HepG2 (cell line): ENCODE data around the gene DDIT4. TPM values are rescaled to one million over a fixed set of nuclear protein-coding genes. Genes with fewer than 3 reads are reported as not detected.

Experiments
- ATAC-seq: fragments of 200-7000 bp; cut with Tn5 transposase; 3 replicates; pipeline ENCODE4 v1.9.1; 2020; ENCODE audit warnings: mild to moderate bottlenecking, moderate library complexity
- BruUV-seq: library from RNA; stranded (reverse); fragments of 400-500 nt; replicated peaks from 2 replicates; lab custom pipeline; 2021; lab: Mats Ljungman, UMichigan
- CTCF ChIA-PET: fragments of 300-600 bp; formaldehyde crosslinking; extraction: SDS; loops from one replicate; lab custom pipeline; 2021; ENCODE audit warnings: low total read pairs, inconsistent platforms, low intra/inter-chr PET ratio; lab: Yijun Ruan, JAX
- POLR2A ChIA-PET: fragments of 350-600 bp; sonication (Branson Sonifier 250); formaldehyde crosslinking; loops from one replicate; lab custom pipeline; 2020; ENCODE audit warnings: antibody characterized with exemption, inconsistent platforms; lab: Yijun Ruan, JAX
- DNase-seq: peaks from one replicate; pipeline ENCODE4 v3.0.0-alpha.2; 2015; ENCODE audit warnings: low spot score
- FAIRE-seq: peaks from 3 replicates; lab custom pipeline; 2011; peaks lifted over from hg19 to GRCh38; lab: Jason Lieb, UNC
- H2AFZ ChIP-seq: one replicate; pipeline ENCODE4 v1.6.1; 2011; ENCODE audit warnings: low read length, inconsistent platforms
- H3K27ac ChIP-seq: fragments of 300-600 bp; 3 replicates; pipeline ENCODE4 v1.8.0; 2011; ENCODE audit warnings: mixed run types, mild to moderate bottlenecking, mixed read lengths, low read length, inconsistent platforms; ENCODE audit not compliant: insufficient read depth; ENCODE audit errors: extremely low read length
- H3K27me3 ChIP-seq, 2 experiments: fragments of 200-600 bp in 1 of 2; 2 replicates in 1 of 2; 3 replicates in 1 of 2; pipeline versions ENCODE4 v1.6.0 to v1.8.0; 2011; ENCODE audit warnings: low read length in 2 of 2, mild to moderate bottlenecking in 2 of 2, moderate library complexity in 2 of 2, inconsistent platforms in 1 of 2; ENCODE audit not compliant: insufficient read depth in 2 of 2, control insufficient read depth in 1 of 2
- H3K36me3 ChIP-seq, 2 experiments: fragments of 200-600 bp in 1 of 2; replicated peaks in 1 of 2; 2 replicates in 1 of 2; 3 replicates in 1 of 2; pipeline versions ENCODE4 v1.5.1 to v1.8.0; 2011; ENCODE audit warnings: low read length in 2 of 2, inconsistent platforms in 1 of 2; ENCODE audit not compliant: insufficient read depth in 2 of 2, control insufficient read depth in 1 of 2
- H3K4me1 ChIP-seq: 2 replicates; pipeline ENCODE4 v1.5.1; 2012; ENCODE audit warnings: low read length, inconsistent platforms; ENCODE audit not compliant: insufficient read depth
- H3K4me2 ChIP-seq: 2 replicates; pipeline ENCODE4 v1.6.0; 2011; ENCODE audit warnings: low read depth, low read length, inconsistent platforms
- H3K4me3 ChIP-seq, 3 experiments: fragments of 200-600 bp in 1 of 3; sonication (generic), shearing (Covaris generic) in 1 of 3; replicated peaks in 1 of 3; 2 replicates each; pipeline ENCODE4 v1.5.1; 2011 to 2016; ENCODE audit warnings: low read length in 3 of 3, inconsistent platforms in 2 of 3, low read depth in 2 of 3, mild to moderate bottlenecking in 2 of 3, control low read depth in 1 of 3, mixed read lengths in 1 of 3; ENCODE audit not compliant: insufficient read depth in 1 of 3
- H3K79me2 ChIP-seq: one replicate; pipeline ENCODE4 v1.6.1; 2011; ENCODE audit warnings: low read length, inconsistent platforms; ENCODE audit not compliant: insufficient read depth
- H3K9ac ChIP-seq: 2 replicates; pipeline ENCODE4 v1.6.0; 2011; ENCODE audit warnings: mild to moderate bottlenecking, low read depth, low read length, inconsistent platforms; ENCODE audit not compliant: insufficient read depth
- H3K9me3 ChIP-seq: 2 replicates; pipeline ENCODE4 v1.5.1; 2012; ENCODE audit warnings: mild to moderate bottlenecking, low read length
- H4K20me1 ChIP-seq: 2 replicates; pipeline ENCODE4 v1.6.0; 2011; ENCODE audit warnings: inconsistent platforms, mild to moderate bottlenecking, low read length, moderate library complexity; ENCODE audit not compliant: insufficient read depth
- EEA1 ChIP-seq: sonication (generic); formaldehyde crosslinking; IDR thresholded peaks from 2 replicates; pipeline ENCODE4 v1.5.1; 2020; ENCODE audit warnings: mild to moderate bottlenecking, missing genetic modification reagents, borderline replicate concordance
- FOXJ3 ChIP-seq: sonication (generic); formaldehyde crosslinking; IDR thresholded peaks from 2 replicates; pipeline ENCODE4 v1.4.0; 2020; ENCODE audit warnings: missing genetic modification reagents, mild to moderate bottlenecking, borderline replicate concordance
- JUNB ChIP-seq: sonication (generic); formaldehyde crosslinking; IDR thresholded peaks from 2 replicates; pipeline ENCODE4 v1.8.0; 2022; ENCODE audit warnings: missing genetic modification reagents, mild to moderate bottlenecking, borderline replicate concordance
- KAT2B ChIP-seq: fragments of 150-350 bp; IDR thresholded peaks from 2 replicates; pipeline ENCODE4 v1.6.1; 2014; ENCODE audit warnings: low read depth, low read length, borderline replicate concordance
- RARA ChIP-seq: IDR thresholded peaks from 2 replicates; pipeline ENCODE4 v1.6.1; 2016; ENCODE audit warnings: missing genetic modification reagents, missing compliant biosample characterization
- TFE3 ChIP-seq: IDR thresholded peaks from 2 replicates; pipeline ENCODE4 v1.6.1; 2016
- ZFYVE20 ChIP-seq: sonication (generic); formaldehyde crosslinking; IDR thresholded peaks from 2 replicates; pipeline ENCODE4 v1.8.0; 2023; ENCODE audit warnings: low read depth, mild to moderate bottlenecking, moderate library complexity, missing genetic modification reagents, borderline replicate concordance
- ZMYM2 ChIP-seq: sonication (generic); formaldehyde crosslinking; IDR thresholded peaks from 2 replicates; pipeline ENCODE4 v1.8.0; 2022; ENCODE audit warnings: mild to moderate bottlenecking, missing genetic modification reagents
- ZNF781 ChIP-seq: sonication (generic); formaldehyde crosslinking; IDR thresholded peaks from 2 replicates; pipeline ENCODE4 v1.5.1; 2020; ENCODE audit warnings: borderline replicate concordance, mild to moderate bottlenecking, missing genetic modification reagents; ENCODE audit errors: not compliant biosample characterization
- ZSCAN12 ChIP-seq: sonication (generic); formaldehyde crosslinking; IDR thresholded peaks from 2 replicates; pipeline ENCODE4 v1.9.0; 2021; ENCODE audit warnings: mild to moderate bottlenecking, missing genetic modification reagents
- WGBS: methylation state at CpG from one replicate; pipeline ENCODE4 v1.1.6; 2017; ENCODE audit warnings: low lambda C conversion rate; 5-methylcytosine and 5-hydroxymethylcytosine counted together
- in situ Hi-C: cut with HindIII; loops from 2 replicates; pipeline ENCODE4 v1.10.0; 2017; ENCODE audit warnings: low pct_unique_long_range_greater_than_20kb; ENCODE audit not compliant: extremely low pct_ligation_motif_present
- intact Hi-C: fragments of 100-400 bp; cut with micrococcal nuclease; formaldehyde crosslinking; loops from one replicate; pipeline ENCODE4 v1.10.0; 2022; ENCODE audit not compliant: unreplicated experiment
- polyA plus RNA-seq, 8 experiments: library from polyadenylated mRNA; depleted of rRNA in 3 of 8; stranded (reverse) in 7 of 8; unstranded in 1 of 8; fragments of >200 nt; fragmentation: Illumina TruSeq in 4 of 8; extraction: Trizol in 4 of 8; gene quantifications; 2 replicates each; pipeline versions ENCODE4 v1.2.1 to v1.2.3, GENCODE V29; 2011 to 2016; ENCODE audit warnings: low read depth in 4 of 8, missing spikeins in 1 of 8, mixed read lengths in 1 of 8; ENCODE audit not compliant: insufficient read depth in 1 of 8
- total RNA-seq, 5 experiments: library from RNA; depleted of rRNA; stranded (reverse); fragments of >200 nt; fragmentation: Illumina TruSeq; extraction: Trizol; gene quantifications; 2 replicates each; pipeline ENCODE4 v1.2.3, GENCODE V29; 2016; ENCODE audit warnings: low read depth in 1 of 5

The DDIT4 gene
- total and polyA plus RNA-seq, 2 of the 13 experiments (the other 11 are each of a cell fraction or from before 2014, with no cell fraction given): 35.6 to 40.7 TPM

GRCh38 chr10:72227826-72228225 is 45.9 kb upstream of the DDIT4 start:
- Histone ChIP-seq H3K27ac (no peak overlapping the region), H3K9ac (no peak overlapping the region), H3K4me1 (peaks cover 14% of the 10 kb centered on the region), H3K4me2 (no peak overlapping the region), H3K79me2 (peaks cover 28% of the 10 kb centered on the region), H2AFZ (no peak overlapping the region), H3K4me3 (no peak overlapping the region), H3K36me3 (peaks cover 8 to 23% of the 10 kb centered on the region in 2 experiments; a peak in 4 of 5 replicates), H4K20me1 (no peaks in the 10 kb centered on the region), H3K9me3 (no peaks in the 10 kb centered on the region), H3K27me3 (no peaks in the 10 kb centered on the region)
- DNase-seq (no peak), FAIRE-seq (no peak), ATAC-seq (no peak)
- in situ Hi-C loops: no loop called here
- POLR2A ChIA-PET: no interaction called here
- BruUV-seq: no TSS peak
- intact Hi-C loops: loop anchor here (10.0 kb wide), 2 partner anchors 97 to 103 kb away; no protein-coding TSS in a partner anchor
- CTCF ChIA-PET: no interaction called here
- TF ChIP-seq TFE3 (CRISPR knock-in tag) (no peak), ZSCAN12 (CRISPR knock-in tag) (no peak), JUNB (no peak), EEA1 (CRISPR knock-in tag) (no peak), ZNF781 (CRISPR knock-in tag) (no peak), FOXJ3 (CRISPR knock-in tag) (no peak), RARA (no peak), KAT2B (no peak), ZFYVE20 (CRISPR knock-in tag) (no peak), ZMYM2 (no peak)
- 96% methylated on average over 6 of the region's 6 CpGs for WGBS
